Measurements from ENCODE around the gene CBARP. TPM values are rescaled to one million over a fixed set of nuclear protein-coding genes. Genes with fewer than 3 reads are reported as not detected.

CBARP gene, protein sequence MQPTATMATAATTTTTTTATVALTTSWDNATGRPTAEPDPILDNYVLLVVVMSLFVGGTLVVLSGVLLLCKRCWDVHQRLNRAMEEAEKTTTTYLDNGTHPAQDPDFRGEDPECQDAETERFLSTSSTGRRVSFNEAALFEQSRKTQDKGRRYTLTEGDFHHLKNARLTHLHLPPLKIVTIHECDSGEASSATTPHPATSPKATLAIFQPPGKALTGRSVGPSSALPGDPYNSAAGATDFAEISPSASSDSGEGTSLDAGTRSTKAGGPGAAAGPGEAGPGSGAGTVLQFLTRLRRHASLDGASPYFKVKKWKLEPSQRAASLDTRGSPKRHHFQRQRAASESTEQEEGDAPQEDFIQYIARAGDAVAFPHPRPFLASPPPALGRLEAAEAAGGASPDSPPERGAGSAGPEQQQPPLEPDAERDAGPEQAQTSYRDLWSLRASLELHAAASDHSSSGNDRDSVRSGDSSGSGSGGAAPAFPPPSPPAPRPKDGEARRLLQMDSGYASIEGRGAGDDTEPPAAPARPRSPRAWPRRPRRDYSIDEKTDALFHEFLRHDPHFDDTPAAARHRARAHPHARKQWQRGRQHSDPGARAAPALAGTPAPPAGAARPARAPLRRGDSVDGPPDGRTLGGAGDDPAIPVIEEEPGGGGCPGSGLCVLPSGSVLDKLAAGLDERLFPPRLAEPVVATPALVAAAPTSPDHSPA
- 4.0 and 7.5 TPM in 2 replicates for total RNA-seq

DNA sequence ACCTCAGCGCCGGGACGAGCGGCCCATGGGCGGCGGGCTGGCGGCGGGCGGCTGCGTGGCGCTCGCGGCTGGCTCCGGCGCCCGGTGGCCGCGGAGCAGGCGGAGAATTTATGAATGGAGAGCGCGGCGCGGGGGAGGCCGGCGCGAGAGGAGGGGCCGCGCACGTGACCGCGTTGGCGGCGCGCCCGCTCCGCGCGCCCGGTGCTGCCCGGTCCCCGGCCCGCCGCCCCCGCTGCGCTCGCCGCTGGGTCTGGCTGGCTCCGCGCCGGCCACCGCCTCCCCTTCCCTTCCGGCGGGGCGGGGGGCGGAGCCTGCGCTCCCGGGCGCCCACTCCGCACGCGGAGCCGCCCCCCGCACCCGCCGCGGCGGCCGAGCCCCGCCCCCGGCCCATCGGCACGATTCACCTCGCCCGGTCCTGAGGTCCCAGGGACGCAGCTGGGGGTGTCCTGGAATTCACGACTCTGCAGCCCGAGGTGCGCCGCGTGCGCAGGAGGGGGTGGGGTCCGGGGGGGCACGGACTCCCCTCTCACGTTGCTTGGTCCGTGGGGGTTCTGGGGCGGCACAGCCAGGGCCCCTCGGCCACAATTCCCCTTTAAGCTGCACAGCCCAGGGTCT lies at the start of gene CBARP:
TSS of gene CBARP (minus strand) at position 252 of the 615 bp plus-strand sequence. CDS start 1,905 bp downstream, outside the sequence.

DNA sequence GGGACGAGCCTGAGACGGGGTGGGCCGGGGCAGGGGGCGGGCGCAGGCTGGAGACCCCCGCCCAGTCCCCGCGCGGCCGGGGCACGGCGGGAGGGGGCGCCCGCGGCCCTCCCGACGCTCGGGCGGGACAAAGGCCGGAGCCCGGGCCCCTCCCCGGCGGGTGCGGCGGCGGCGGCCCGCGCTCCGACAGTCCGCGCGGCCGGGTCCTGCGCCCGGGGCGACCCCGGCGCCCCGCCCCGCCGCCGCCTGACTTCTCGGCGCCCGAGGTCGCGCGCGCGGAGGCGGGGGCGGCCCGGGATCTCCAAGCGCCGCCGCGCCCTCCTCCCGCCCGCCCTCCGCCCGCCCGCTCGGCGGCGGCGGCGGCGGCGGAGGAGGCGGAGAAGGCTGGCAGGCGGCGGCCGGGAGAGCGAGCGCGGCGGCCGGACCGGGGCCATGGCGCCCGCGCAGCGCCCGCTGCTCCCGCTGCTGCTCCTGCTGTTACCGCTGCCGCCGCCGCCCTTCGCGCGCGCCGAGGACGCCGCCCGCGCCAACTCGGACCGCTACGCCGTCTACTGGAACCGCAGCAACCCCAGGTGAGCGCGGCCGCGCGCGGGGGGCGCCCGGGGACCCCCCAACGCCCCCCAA lies 48.0 kb upstream of the CBARP start, which contains the start of gene EFNA2:
TSS of gene EFNA2 (plus strand) at position 137 of the 624 bp plus-strand sequence. CDS start at position 433, 296 bp downstream.

DNA sequence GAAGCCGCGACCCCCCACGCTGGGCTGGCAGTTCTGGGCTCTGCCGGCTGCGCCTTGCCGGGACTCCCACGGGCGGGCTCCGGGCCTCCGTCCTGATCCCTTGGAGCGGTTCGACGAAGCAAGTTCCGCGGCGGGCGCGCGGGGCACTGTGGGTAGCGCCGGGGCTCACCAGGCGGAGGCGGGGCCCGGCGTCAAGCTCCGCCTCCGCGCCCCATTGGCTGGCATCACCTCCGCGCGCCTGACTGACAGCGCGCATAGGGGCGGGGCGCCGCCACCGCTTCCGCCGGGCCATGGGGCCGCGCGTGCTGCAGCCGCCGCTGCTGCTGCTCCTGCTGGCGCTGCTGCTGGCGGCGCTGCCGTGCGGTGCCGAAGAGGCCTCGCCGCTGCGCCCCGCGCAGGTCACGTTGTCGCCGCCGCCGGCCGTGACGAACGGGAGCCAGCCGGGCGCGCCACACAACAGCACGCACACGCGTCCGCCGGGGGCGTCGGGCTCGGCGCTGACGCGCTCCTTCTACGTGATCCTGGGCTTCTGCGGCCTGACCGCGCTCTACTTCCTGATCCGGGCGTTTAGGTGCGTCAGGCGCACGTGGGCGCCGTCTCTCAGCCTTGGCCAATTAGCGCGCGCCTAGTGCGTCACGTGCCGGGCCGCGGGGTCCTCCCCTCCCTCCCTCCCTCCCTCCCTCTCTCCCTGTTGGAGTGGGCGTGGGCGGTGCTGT lies 37.6 kb upstream of the CBARP start, which contains the start of gene FAM174C:
TSS of gene FAM174C (plus strand) at position 271 of the 716 bp plus-strand sequence. CDS start at position 291, 20 bp downstream.

GRCh38 chr19:1269065-1269477 lies 31.3 kb upstream of the CBARP start, which contains the start of gene CIRBP:
TSS of gene CIRBP (plus strand) at chr19:1269332. CDS start at chr19:1270934, 1,602 bp downstream.

GRCh38 chr19:1248139-1248785 lies 10.5 kb upstream of the CBARP start, which contains the start of gene MIDN:
TSS of gene MIDN (plus strand) at chr19:1248583. CDS start at chr19:1250297, 1,714 bp downstream.

DNA sequence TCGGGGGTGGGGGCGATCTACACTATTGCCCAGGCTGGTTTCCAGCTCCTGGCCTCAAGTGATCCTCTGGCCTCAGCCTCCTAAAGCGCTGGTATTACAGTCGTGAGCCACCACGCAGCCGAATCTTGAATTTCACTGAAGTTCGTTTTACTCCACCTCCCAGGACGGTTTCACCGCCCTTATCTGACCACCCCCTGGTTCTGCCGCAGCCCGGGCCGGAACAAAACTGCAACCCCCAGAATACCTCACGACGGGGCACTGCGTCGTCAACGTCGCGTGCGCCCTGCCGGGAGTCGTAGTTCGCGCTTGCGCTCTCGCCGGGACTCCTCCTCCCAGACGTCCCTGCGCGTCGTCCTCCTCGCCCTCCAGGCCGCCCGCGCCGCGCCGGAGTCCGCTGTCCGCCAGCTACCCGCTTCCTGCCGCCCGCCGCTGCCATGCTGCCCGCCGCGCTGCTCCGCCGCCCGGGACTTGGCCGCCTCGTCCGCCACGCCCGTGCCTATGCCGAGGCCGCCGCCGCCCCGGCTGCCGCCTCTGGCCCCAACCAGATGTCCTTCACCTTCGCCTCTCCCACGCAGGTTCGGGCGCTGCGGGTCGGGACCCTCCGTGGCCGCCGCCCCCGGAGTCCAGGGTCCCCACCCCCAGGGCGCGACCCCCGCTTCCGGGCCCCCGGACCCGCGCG lies 3.8 kb upstream of the CBARP start, which contains the start of gene ATP5F1D:
TSS of gene ATP5F1D (plus strand) at position 335 of the 679 bp plus-strand sequence. CDS start at position 435, 100 bp downstream.

GRCh38 chr19:1205114-1206099 lies 32.4 kb downstream of the CBARP start, which contains the start of gene STK11:
TSS of gene STK11 (plus strand) at chr19:1205778. CDS start at chr19:1206914, 1,136 bp downstream.

Other genes starting within 250 kb of the CBARP start
- 0.85 and 1.2 TPM in 2 replicates for gene GRIN3B, start 237.6 kb downstream of the CBARP start, total RNA-seq
- 79.7 and 84.3 TPM in 2 replicates for gene TMEM259, start 216.9 kb downstream of the CBARP start, total RNA-seq
- not detected in 2 replicates for gene RNU6-2, start 216.5 kb downstream of the CBARP start, total RNA-seq
- gene CNN2, start 211.4 kb downstream of the CBARP start, total RNA-seq, result 137 and 224 TPM in 2 replicates
- 5.3 and 7.9 TPM in 2 replicates for gene ABCA7, start 197.9 kb downstream of the CBARP start, total RNA-seq
- gene ARHGAP45, start 170.8 kb downstream of the CBARP start, total RNA-seq, result 5.1 and 16.9 TPM in 2 replicates
- gene POLR2E, start 142.6 kb downstream of the CBARP start, total RNA-seq, result 47.7 and 55.9 TPM in 2 replicates
- 444 and 452 TPM in 2 replicates for gene GPX4, start 134.0 kb downstream of the CBARP start, total RNA-seq
- gene SBNO2, start 63.7 kb downstream of the CBARP start, total RNA-seq, result 22.4 and 70.8 TPM in 2 replicates
- gene STK11, start 32.2 kb downstream of the CBARP start, total RNA-seq, result 131 and 132 TPM in 2 replicates
- 13.9 and 21.4 TPM in 2 replicates for gene ATP5F1D, start 3.7 kb upstream of the CBARP start, total RNA-seq
- gene MIDN, start 10.6 kb upstream of the CBARP start, total RNA-seq, result 12.8 and 30.7 TPM in 2 replicates
- gene CIRBP, start 31.3 kb upstream of the CBARP start, total RNA-seq, result 114 and 137 TPM in 2 replicates
- gene FAM174C, start 37.5 kb upstream of the CBARP start, total RNA-seq, result 37.3 and 46.0 TPM in 2 replicates
- not detected in 2 replicates for gene EFNA2, start 47.9 kb upstream of the CBARP start, total RNA-seq
- 104 and 113 TPM in 2 replicates for gene NDUFS7, start 145.9 kb upstream of the CBARP start, total RNA-seq
- 25.4 and 48.9 TPM in 2 replicates for gene GAMT, start 163.5 kb upstream of the CBARP start, total RNA-seq
- 76.1 and 80.6 TPM in 2 replicates for gene DAZAP1, start 169.6 kb upstream of the CBARP start, total RNA-seq
- gene RPS15, start 200.4 kb upstream of the CBARP start, total RNA-seq, result 588 and 889 TPM in 2 replicates
- gene APC2, start 212.1 kb upstream of the CBARP start, total RNA-seq, result 0.21 and 0.24 TPM in 2 replicates
- gene C19orf25, start 241.2 kb upstream of the CBARP start, total RNA-seq, result 33.7 and 37.8 TPM in 2 replicates

Data from tracheal epithelial cell (primary cell).